ENCODE data around the gene SCN3B. TPM values are rescaled to one million over a fixed set of nuclear protein-coding genes. Genes with fewer than 3 reads are reported as not detected.

The SCN3B gene
- total RNA-seq, 1 experiment from 2014 or later: 0.77 TPM

DNA sequence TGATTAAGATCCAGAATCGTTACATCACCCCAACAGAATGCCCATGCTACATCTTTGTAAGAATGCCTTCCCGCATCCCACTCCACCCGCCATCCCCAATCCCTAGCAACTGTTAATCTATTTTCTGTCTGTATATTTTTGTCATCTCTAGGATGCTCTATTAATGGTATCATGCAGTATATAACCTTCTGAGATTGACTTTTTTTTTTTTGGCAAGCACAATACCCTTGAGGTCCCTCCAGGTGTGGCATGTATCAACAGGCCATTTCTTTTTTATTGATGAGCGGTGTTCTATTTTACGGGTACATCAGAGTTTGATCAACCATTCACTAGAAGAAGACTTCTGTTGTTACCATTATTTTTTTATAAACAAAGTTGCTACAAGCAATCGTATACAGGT is 30.2 kb upstream of the SCN3B start:
- H2AK5ac ChIP-seq (ENCODE audit: insufficient read length, low read length): no peak overlapping the region
- no peaks in the 10 kb centered on the region for H3K27me3 ChIP-seq (ENCODE audit: insufficient read depth, low read length)
- no peak overlapping the region for H4K8ac ChIP-seq (replicated peaks; ENCODE audit: insufficient read length, low read depth, low read length)
- no peaks in the 10 kb centered on the region for H3K36me3 Mint-ChIP-seq (ENCODE audit: insufficient read depth in 1 of 3, low read depth in 3 of 3)
- TF ChIP-seq, protein P1, sequence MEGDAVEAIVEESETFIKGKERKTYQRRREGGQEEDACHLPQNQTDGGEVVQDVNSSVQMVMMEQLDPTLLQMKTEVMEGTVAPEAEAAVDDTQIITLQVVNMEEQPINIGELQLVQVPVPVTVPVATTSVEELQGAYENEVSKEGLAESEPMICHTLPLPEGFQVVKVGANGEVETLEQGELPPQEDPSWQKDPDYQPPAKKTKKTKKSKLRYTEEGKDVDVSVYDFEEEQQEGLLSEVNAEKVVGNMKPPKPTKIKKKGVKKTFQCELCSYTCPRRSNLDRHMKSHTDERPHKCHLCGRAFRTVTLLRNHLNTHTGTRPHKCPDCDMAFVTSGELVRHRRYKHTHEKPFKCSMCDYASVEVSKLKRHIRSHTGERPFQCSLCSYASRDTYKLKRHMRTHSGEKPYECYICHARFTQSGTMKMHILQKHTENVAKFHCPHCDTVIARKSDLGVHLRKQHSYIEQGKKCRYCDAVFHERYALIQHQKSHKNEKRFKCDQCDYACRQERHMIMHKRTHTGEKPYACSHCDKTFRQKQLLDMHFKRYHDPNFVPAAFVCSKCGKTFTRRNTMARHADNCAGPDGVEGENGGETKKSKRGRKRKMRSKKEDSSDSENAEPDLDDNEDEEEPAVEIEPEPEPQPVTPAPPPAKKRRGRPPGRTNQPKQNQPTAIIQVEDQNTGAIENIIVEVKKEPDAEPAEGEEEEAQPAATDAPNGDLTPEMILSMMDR (conservative IDR thresholded peaks at IDR 0.05): no peak
- no peak overlapping the region for H3K9ac ChIP-seq (ENCODE audit: extremely low read depth, insufficient read length, low read length)
- DNase-seq: no peak
- no peak overlapping the region for H3K23ac ChIP-seq (ENCODE audit: insufficient read length, low read depth, low read length)
- H3K9me3 Mint-ChIP-seq: no peaks in the 10 kb centered on the region
- H2BK5ac ChIP-seq (ENCODE audit: insufficient read length, low read length): no peak overlapping the region
- no peak overlapping the region for H2BK120ac ChIP-seq (ENCODE audit: low read depth, low read length, poor library complexity, severe bottlenecking)
- no peak overlapping the region for H3K56ac ChIP-seq (ENCODE audit: insufficient read length, low read depth, low read length)
- no peak overlapping the region for H4K5ac ChIP-seq (ENCODE audit: insufficient read length, low read depth, low read length)
- H3K79me1 ChIP-seq (ENCODE audit: insufficient read depth, low read depth, low read length, poor library complexity, severe bottlenecking): no peaks in the 10 kb centered on the region
- no peak overlapping the region for H3K4me3 Mint-ChIP-seq
- H3K14ac ChIP-seq (ENCODE audit: insufficient read depth, low read length): no peak overlapping the region
- H2BK20ac ChIP-seq (ENCODE audit: low read depth, low read length, poor library complexity, severe bottlenecking): no peak overlapping the region
- peaks cover 8 to 10% of the 10 kb centered on the region in 2 experiments for H3K4me1 Mint-ChIP-seq
- H2AFZ ChIP-seq (ENCODE audit: low read length): no peak overlapping the region
- no peak overlapping the region for H2BK12ac ChIP-seq (ENCODE audit: insufficient read length, low read depth, low read length)
- H3K4me1 ChIP-seq (ENCODE audit: insufficient read depth, low read length): no peaks in the 10 kb centered on the region
- no peaks in the 10 kb centered on the region for H4K20me1 ChIP-seq (ENCODE audit: control insufficient read depth, insufficient read depth, insufficient read length)
- no peak overlapping the region for H3K4me2 ChIP-seq (ENCODE audit: insufficient read depth, insufficient read length, low read length)
- no peak overlapping the region for H2BK15ac ChIP-seq (ENCODE audit: low read depth, low read length)
- no peak overlapping the region for H3T11ph ChIP-seq (ENCODE audit: low read length)
- no peak overlapping the region for H3K27ac ChIP-seq (ENCODE audit: insufficient read length, low read depth, low read length)
- H3K9me3 ChIP-seq (ENCODE audit: control insufficient read depth, low read depth, low read length): no peaks in the 10 kb centered on the region
- no peak overlapping the region for H3K4ac ChIP-seq (ENCODE audit: low read depth, low read length)
- H3K27ac Mint-ChIP-seq: no peak overlapping the region
- H3K18ac ChIP-seq (ENCODE audit: insufficient read length, low read depth, low read length): no peak overlapping the region
- no peaks in the 10 kb centered on the region for H3K79me2 ChIP-seq (ENCODE audit: insufficient read depth, low read length)
- no peaks in the 10 kb centered on the region for H3K23me2 ChIP-seq (ENCODE audit: insufficient read length, low read depth, low read length, poor library complexity, severe bottlenecking)
- H4K91ac ChIP-seq (ENCODE audit: insufficient read length, low read depth, low read length): no peak overlapping the region
- WGBS (ENCODE audit: extremely low coverage, insufficient read length, low lambda C conversion rate): no CpG with 5 or more reads among the region's 6 CpGs
- peaks cover 6% of the 10 kb centered on the region for H3K27me3 Mint-ChIP-seq (ENCODE audit: low read depth)

Data from H9 (cell line).